GM21423 (cell line): Measurements from ENCODE around the gene VEZF1.

Experiments
- ATAC-seq: cut with Tn5 transposase; IDR thresholded peaks from one replicate; pipeline ENCODE4 v1.9.1; 2021; ENCODE audit warnings: mild to moderate bottlenecking, moderate library complexity; ENCODE audit not compliant: unreplicated experiment

Gene VEZF1

DNA sequence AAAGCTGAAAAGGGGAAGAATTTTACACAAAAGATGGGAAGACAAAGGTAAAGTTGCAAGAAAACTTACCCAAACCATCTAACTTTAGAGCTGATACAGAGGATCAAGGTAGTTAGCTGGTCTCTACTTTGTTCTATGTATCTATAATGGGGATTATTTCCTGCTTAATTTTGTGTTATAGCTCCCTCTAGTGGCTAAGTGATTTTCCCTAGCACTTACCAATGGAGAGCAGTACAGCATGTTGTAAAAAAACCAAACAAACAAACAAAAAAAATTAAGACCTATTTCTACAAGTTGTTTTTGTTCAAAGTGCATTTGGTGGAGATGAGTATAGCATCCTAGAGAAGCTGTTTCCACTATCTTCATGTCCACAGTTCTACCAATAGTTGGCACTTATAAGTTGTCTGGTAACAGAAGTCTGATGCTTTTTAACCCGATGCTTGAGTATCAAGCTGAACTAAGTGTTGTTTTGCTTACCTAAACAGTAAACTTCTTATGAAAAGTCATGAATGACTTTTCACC is 11.5 kb upstream of the VEZF1 start:
- no peak for ATAC-seq

DNA sequence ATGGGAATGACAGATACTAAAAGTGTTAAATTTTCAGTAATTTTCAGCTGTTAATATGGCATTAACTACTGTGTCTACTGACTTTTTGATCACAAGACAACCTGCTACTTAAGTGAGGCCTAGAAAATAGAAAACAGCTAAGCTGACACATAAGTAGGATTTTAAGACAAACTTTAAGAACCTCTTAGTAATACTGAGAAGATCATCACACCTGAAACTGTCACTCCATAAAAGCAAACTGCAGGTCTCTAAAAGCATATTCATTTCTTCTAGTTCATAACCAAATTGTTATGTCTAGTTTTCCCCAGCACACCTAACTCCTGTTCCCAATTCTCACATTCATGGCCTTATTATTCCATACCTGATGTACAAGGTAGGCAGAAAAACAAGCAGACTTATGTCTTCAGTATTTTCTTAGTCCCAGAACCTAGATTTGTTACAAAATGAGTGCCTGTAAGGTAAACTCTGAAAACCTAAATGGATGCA is 11.0 kb upstream of the VEZF1 start:
- ATAC-seq = no peak

DNA sequence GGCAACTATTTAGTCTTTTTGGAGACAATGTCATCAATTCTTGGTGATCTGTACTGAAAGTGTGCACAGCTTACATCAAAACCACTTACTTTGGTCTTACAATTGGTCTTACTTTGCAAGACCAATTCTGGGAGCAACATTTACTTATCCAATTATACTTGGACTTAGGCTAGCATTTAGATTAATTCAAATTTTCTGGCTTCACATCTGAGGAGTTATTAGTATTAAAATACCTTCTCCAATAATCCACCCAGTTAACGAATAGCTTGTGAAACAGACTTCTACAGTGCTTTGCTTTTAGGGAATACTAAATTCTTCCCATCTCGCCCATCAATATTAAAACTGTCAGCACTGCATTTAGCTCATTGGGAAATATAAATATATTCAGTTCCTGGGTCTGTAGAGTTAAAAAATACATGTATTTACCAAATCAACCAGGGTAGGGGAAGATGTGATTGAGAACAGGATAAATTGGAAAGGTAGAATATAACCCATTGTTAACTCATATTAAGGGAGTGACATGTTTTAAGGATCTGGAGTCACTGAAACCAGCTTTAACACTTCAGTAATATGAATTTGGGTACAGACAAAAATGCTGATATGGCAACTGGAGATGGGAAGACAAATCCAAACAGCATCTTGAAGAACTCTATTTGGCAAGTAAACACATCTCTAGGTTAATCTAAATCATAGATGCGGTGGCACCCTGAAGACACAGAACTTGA is 9.2 kb upstream of the VEZF1 start:
- ATAC-seq = no peak

DNA sequence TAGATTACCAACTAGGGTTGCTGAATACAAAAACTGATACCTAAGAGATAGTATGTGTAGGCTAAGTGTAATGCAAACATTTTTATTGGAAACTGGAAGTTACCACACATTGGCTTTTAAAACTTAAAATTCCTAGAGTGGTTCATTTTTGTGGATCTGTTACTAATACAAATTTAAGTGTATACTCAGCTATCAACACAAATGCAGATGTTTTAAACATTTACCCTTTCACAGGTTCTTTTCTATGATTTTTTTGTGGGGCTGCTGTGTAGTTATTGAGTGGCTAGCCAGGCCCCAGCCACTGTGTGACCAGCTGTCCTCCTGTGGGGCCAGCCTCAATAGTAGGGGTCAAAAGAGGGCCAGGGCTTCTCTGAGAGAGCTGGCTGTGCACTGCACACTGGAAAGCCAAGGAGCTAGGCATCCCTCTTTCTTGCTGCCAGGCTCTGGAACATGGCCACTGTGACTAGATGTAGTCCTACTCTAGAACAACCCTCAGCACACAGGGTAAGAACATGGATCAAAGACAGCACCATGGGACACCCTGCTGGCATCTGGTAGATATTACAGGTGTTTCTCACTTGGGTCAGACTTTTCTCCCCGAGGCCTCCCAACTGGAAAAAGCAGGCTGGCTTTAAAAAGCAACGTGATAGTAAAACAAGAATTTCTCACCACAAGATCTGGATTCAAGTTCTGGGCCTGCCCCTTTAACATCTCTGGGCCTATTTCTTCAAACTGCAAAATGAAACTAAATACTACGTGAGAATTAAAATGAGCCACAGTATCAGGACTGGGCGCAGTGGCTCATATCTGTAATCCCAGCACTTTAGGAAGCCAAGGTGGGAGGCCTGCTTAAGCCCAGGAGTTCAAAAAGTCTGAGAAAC is 7.3 kb upstream of the VEZF1 start:
- peak; percentile 71 for ATAC-seq

DNA sequence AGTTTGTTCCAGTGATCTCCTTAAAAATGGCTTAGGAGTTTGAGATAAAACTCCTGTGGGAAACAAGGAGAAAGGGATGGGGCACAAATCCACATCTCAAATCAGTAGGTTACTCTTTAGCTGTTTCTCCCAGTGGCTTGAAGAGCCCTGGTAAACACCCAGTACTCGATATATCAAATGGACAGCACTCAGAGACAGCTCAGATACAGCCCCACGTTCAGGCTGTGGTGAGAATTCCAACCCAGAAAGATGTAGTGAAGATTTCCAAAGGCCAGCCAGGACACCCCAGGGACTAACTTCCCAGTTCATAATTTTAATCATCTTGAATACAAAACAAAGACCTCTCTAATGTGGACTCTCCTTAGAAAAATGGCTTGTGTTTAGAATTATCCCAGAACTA is 6.4 kb upstream of the VEZF1 start:
- ATAC-seq = no peak

DNA sequence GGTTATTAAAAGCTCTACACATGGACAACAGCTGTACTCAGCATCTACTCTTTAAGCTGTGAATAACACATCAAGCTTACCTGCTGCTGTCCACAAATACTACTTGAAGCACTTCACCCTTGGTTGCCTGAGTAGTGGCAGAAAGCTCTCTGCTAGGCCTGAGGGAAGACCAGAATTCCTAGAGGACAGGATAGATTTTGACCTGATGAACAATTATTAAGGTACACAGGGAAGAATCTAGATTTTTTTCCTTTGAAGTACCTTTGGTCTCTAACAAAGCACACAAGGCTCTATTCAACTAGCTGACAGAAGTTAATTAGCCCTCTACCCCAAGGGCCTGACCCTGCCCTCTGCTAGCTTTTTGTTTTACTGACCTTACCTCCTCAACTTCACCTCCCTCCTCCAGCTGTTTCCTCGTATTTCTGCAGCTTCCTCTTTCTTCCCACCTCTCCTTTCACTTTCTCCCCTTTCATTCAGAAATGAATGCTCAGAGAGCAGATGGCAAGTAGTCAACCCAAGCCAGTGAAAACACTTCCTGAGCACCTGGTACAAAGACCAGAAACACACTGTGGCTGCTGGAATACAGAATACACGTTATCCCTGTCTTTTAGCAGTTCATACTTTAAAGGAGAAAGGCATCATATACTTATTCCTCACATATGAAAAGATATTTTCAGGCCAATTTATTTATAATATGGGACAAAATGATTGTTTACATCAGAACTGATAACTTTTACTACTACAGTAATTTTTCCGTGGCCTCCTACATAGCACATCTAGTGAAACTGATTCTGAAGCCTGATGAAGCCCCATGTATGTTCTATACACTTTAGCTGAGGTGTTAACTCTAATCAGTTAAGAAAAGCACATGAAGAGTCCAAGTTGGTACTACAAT is 5.7 kb upstream of the VEZF1 start:
- ATAC-seq = no peak

DNA sequence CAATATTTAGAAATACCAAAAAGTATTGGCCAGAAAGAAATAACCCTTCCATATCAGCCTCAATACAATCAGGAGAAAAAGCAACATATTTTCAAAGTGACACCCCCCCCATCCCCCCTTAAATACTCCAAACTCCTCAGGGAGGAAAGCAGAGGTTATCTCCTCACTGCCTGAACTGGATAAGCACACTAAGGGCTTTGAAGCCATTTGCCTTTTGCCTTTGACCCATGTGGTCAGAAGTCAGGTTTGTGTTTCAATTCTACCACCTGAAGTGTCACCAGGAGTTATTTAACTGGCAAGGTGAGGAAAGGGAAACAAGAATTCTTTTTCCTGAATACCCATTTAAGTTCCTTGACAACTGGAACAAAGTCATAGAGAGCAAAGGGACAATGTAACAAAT is 3.5 kb upstream of the VEZF1 start:
- no peak for ATAC-seq

DNA sequence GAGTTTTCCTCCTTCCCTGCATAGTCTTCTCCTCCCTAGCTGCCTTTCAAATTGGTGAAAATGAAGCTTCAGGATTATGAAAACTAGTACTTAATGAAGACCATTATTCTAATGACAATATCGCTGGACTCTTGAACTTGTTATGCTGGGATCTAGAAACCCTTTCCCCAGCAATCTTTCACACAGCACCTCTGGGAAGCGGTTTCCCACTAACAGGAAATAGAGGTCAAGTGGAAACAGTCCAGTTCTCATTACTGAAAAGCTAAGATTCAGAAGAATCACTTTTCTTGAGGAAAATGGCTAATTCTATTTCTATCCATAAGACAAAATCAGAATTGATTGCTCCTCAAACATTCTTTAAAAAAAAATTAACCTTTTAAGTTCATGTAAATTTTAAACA is 2.0 kb upstream of the VEZF1 start:
- ATAC-seq = no peak

DNA sequence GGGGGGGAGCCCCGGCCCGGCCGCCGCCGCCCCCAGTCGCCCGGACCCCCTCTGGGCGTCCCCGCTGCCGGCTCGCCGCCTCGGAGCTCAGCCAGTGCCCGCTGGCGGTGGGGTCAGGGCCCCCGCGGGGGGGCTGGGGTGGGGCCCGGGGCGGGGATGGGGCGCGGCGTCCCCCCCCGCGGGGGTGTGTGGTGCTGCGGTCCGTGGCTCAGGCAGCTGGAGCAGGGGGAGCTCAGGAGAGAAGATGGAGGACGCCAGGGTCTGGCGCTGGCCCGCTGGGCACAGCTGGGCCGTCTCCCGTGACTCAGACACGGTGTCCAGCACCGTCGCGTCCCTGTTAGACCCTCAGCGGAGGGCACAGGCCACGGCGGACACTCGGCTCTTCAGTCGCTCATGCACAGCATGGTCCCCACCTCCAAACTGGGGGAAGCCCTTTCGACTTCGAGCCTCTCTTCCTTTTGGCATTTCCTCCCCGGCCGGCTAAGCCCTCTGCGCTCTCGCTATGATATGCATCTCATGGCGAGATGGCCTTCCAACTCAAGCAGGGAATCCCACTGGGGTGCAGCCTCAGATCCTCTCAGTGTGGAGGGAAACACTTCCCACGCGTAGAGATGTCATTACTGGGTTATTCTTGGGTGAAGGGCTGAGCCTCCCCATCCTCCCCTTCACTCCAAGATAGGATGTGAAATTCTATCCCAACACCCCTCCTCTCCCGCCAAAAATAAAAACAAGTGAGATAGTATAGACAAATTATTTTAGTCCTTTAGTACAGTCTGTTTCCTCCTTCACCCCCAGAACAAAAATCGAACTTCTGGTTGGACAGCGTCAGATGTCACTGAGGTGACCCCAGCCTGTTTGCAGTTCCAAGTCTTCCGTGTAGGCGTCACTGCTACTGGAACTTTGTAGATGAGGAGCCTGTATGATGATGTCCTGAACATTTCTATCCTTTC is 522 bp upstream of the VEZF1 start:
- ATAC-seq = peak; percentile 65

DNA sequence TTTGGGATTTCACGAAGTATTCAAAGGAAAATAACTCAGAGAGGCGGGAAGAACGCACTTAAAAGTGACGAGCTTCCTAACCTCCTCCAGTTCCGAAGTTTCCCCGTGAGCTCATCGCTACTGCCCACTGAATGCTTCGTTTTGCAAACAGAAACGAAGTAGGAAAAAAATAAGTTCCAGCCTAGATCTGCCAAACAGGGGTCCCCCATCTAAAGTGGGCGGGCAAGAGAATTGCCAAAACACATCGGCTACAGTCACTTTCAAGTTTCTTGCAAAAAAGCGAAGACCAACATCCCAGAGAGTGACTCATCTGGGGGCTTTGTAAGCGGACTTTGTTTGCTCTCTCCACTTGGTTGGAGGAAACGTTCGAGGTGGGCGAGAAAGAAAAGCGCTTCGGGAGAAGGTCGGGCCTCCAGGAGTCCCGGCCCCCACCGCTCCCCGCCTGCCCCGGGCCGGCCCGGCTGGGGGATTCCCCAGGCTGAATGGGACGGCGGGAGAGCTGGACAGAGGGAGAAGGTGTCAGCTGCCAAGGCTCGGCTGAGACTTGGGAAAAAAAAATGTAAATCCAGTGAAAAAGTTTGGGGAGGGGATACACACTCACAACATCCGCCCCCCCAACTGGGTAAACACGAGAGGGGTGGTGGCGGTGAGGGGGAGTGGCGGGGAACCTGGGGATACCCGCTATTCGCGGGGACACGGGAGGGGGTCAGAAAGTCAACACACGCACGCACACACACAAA is 1.0 kb downstream of the VEZF1 start:
- peak; percentile 6 for ATAC-seq

DNA sequence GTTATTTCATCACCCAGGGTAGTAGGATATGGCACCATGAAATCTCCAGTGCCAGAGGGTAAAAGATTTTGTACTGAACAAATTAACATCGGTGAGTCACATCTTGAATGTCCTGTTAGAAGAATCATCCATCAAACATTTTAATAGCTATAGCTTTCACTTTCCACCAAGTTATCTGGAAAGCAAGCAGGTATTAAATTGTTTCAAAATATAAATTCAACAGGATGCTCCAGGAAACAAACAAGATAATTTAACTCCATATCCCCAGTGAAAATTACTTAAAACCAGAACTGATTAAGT is 2.4 kb downstream of the VEZF1 start:
- ATAC-seq = no peak

DNA sequence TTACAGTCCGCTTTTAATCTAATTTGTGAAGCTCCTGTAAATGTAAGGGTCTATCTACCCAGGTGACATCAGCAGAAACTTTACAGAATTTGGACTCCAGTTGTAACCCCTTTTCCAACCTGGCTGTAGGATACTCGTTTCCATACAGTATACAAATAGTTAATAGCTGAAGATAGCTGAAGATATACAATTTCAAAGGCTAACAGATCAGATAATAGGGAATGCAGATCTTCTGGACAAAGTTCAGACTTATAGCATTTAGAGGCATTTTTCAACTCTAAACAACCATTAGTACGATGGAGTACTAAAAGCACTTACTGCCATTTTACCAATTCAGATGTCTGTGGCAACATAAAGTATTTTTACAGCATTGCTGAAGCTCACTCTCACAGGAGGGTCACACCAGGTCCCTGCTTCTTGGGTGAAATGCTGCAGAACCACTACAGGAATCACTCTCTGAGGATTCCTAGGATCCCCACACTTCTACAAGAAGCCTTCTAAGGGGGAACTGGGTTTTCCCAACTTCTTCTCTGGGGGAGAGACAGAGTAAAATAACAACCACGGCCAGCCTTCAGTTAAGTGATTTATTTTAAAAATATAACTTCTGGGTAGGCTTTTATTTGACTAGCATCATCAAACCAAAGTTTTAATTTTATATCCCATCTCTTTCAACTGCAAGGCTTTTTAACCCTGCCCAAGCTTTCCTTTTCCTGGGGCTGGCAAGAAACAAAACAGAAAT is 2.9 kb downstream of the VEZF1 start:
- no peak for ATAC-seq

DNA sequence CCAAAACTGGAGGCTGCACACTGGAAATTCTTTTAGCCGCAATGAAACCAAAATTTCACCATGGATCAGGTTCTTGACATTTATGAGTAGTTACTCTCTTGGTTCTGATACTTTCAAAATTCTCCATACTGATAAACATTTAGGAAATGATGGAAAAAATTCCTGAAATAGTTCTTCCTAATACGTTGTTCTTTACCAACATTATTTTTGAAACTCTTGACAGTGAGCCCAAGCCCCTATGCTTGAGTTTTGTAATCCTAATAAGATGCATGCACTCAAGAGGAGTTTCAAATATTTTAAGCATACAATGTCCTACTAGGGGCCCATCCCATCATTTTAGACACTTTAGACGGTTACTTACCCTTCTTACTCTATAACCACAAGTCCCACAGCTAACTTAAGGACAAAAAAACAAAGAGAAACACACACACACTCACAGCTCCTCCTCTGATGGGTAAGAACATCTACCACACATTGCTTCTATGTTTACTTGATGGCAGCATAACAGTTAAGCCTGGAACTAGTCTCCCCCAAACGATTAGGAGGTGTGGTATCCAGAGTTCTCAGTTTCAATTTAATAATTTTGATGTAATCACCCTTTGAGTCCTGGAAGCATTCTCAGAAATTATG is 3.7 kb downstream of the VEZF1 start:
- ATAC-seq = no peak

DNA sequence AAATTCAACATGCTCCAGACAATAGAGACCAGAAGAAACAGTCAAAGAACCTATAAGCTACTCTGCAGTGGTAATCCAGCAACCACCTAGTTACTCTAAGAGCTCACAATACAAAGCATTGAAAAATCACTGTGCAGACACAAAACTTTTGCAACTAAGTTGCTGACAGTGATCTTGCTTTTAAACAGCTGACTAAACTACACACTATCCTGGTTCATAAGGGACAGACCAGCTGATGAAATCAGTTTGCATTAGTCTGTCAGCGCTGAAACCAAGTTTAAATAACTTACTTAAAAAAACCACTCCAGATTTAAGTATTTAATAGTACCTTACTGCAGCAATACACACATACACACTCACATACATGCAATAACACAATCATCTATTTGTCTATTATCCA is 4.6 kb downstream of the VEZF1 start:
- ATAC-seq = no peak

DNA sequence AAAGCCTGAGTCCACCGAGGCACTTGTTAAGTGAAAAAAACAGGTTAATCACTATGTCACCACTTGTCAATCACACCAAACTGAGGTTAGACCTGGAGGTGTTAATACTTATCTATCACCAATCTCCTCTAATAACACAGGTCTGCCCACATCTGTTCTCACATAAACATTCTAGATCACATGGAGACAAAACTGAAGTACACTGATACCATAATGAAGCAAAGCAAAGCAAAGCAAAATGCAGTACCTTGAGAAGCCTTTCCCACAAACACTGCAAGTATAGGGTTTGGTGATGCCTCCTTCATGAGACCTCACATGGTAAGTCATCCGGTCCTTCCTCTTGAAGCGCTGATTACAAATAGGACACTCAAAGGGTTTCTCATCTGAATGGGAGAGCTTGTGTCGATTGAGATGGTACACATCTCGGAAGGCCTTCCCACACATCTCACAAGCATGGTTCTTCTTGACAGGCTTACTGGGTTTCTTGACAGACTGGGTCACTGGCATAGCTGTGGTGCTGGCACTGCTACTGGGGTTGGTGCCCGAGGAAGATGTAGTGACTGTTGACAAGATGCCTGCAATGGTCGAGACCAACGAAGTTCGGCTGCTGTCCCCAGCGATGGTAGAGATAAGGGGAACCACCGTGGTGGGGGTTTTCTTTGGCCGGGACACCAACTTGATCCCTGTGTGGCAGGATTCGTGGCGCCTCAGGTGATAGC is 5.4 kb downstream of the VEZF1 start:
- ATAC-seq = no peak

DNA sequence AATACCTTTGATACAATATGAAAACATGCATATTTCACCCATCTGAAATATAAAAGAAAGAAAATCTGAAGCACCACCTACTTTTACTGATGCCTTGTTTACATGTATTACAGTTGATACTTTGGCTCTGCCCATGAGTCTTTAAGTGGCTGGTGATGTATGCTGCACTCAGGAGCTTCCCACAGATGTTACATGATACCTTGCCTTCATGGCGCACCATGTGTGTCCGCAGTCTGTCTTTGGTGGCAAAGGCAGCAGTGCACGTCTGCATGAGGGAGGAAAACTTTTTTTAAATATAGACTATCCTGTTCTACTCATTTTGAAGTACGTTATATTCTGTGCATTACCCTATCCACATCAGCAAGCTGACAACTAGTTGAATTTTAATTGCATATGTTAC is 7.5 kb downstream of the VEZF1 start:
- no peak for ATAC-seq

DNA sequence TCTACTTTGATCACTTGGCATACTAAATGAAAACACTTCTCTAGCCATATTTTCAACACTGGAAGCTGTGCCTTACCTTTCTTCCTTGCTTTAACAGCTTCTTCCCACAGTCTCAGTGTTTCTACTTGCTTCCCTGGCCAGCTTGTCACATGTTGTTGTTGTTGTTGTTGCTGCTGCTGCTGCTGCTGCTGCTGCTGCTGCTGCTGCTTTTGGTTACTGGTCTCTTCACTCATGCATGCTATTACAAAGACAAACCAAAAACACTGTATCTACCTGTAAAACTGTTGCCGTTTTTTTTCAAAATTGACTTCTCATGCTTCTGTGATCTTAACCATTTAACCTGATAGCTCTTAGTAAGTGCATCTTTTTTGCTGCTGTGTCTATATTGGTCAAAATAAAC is 9.0 kb downstream of the VEZF1 start:
- no peak for ATAC-seq

DNA sequence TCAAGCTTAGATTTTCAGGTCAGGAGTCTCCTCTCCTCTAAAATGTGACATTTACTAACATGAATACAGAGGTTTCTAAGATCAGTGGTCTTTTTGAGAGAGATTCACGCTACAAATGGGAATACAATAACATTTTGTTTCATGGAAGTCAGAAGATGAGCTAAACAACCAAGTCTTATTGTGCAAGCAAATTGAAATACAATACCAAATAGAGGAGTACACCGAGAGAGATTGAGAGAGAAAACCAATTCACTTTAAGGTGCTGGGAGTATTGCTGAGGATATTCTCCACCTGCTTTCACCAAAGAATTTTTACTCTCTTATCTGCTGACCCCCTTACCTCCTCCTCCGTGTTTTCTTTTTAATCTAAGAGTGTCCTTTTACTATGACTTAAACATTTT is 11.5 kb downstream of the VEZF1 start:
- no peak for ATAC-seq
